Embryonic facial prominence (tissue), 1 donor: Measurements from ENCODE around the gene MIER2.

Experiments used
- DNase-seq: peaks from one replicate; pipeline ENCODE4 v3.0.0-alpha.2; 2016; ENCODE audit errors: extremely low spot score

MIER2 gene

DNA sequence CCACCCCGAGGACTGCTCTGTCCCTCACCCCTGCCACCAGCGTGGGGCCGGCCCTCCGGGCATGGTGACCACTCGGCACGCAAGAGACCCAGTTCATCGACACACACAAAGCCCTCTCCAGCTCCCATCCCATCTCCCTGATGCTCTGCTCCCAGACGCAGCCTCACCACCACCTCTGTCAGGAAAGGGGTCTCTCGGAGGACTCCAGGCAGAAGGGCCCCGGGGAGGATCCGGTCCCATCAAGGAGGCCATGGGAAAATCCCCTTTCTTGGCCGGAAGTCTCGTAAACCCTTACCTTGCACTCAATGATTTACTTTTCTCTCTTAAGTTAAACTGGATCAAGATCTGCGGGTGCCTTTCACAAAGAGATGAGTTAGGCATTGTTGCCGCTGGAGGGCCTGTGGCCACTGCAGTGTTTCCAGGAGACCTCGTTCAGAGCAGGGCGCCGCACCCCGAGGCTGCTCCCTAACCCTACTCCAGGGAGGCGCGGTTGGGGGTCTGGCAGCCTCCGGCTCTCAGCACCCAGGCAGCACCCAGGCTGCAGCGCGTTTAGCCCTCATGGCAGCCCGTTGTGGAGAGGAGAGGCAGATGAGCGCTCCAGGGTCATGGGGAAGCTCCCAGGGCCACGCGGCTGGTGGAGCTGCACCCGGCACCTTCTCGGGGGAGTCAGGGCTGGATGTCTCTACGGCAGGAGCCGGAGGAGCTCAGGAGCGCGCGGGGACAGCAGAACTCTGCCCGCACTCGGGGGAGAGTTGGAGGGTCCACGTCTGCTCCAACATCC is 33.4 kb upstream of the MIER2 start:
- DNase-seq, result no peak

DNA sequence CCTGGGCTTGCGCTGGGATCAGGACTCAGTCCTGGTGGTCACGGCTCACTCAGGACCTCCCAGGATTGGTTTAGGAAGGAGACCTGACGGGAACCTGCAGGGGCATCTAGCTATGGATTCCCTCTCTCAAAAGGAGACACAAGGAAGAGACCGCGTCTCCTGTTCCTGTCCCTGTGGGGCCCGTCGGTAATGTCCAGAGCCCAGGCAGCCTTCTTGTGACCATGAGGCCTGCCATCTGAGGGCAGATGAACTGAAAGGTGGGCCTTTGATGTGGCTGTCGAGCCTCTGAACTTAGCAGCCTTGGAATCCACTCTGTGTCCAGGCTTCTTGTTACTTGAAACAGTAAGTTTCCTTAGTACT is 31.5 kb upstream of the MIER2 start:
- DNase-seq, result no peak

DNA sequence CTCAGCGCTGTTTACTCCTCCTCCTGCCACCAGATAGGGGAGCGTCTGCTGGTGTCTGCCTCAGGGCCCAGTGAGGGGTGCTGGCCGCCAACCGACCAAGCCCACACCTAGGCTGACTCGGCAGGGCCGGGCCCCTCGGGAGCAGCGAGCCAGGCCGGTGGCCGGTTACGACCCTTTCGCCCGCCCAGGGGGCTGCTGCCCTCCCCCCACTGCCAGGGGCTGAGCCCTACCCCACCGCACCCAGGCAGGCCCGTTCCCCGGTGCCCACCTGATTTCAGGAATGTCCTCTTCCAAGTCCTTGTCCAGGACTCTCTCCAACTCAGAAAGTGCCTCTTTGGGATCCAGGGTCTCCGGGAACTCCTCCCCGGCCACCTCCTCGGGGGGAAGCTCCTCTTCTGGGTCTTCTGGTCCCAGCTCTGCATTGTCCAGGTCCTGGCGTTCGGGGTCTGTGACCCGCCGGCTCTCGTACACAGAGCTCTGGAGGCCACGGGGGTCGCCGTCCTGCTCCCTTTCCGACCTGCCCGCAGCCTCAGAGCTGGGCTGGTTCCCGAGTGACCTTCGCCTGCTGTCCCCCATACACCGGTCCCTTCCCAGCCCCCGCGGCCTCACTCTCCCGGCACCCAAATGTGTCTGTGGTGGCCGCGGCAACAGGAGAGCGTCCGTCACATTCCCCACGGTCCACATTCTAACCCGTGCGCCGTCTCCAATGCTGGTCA is 31.0 kb upstream of the MIER2 start:
- no peak for DNase-seq

DNA sequence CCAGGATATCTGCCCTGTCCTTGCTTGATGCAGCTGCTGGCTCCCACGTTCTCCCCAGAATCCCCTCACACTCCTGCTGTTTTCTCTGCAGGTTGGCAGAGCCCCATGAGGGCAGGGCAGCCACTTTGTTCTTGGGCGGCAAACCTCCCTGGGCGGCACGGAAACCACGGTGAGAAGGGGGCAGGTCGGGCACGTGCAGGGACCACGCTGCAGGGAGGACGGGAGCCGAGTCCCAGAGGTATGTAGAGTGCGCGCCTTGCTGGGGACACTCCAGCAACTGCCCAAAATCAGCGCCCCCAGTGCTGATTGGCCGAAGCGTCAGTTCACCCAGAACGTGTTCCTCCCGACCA is 30.3 kb upstream of the MIER2 start:
- DNase-seq, result no peak

DNA sequence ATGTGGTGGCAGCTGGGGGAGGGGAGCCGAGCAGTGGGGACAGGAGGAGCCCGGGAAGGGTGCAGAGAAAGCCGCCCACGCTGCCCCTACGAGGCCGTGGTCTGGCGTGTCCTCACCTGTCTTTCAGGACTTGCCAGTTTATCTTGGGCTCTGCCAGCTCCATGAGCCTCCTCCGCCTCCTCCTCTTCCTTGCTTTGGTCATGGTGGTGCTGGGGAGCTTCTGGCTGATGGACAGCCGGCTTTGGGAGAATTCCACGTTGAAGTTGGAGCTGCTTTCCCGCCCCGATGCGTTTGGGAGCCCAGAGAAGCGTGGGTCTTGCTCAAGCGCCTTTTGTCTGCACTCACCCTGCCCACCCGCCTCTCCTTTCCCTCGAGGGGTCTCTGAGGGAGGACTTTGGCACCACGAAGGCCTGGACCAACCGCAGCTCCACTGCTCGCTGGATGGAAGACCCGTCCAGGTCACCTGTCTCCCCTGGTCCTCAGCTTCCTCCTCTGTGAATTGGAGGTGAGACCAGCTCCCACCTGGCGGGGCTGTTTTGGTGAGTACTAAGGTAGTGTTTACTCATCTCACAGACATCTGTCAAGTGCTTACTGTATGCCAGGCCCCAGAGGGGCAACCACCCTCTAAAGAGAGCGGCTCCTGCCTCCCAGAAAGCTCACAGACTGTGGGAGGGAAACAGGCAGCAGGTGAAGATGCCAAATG is 29.7 kb upstream of the MIER2 start:
- DNase-seq, result no peak

DNA sequence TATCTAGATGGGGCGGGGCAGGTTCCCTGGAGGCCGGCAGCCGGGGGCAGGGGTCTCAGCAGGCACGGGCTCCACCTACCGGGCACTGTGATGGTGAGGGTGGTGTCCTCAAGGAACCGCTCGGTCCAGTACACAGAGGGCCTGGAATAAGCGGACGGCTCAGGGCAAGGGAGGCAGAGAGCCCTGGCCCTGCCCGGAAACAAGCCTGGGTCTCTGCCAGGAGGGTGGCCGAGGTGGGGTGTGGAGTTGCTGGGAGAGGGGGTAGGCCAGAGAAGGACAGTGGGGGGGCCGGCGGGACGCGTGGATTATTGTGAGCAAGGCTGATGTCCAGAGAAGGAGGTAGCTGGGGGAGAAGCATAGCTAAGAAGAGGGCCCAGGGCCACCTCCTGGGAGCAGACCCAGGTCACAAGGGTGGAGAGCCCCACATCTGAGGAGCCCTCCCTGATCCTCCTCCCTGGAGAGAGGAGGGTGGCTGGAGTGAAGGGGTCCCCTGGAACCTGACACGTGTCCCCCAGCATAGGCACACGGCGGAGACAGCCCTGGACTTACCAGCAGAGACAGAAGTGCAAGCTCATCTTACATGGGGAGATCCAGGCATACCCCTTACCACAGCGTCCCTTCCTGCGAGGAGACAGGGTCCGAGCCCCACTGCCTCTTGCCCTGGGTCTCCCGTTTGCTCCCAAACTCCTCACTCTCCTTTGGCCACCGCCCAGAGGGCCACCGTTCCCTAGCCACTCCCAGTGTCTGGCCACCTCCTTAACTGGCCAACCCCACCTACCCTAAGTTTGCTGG is 29.0 kb upstream of the MIER2 start:
- DNase-seq, result no peak

DNA sequence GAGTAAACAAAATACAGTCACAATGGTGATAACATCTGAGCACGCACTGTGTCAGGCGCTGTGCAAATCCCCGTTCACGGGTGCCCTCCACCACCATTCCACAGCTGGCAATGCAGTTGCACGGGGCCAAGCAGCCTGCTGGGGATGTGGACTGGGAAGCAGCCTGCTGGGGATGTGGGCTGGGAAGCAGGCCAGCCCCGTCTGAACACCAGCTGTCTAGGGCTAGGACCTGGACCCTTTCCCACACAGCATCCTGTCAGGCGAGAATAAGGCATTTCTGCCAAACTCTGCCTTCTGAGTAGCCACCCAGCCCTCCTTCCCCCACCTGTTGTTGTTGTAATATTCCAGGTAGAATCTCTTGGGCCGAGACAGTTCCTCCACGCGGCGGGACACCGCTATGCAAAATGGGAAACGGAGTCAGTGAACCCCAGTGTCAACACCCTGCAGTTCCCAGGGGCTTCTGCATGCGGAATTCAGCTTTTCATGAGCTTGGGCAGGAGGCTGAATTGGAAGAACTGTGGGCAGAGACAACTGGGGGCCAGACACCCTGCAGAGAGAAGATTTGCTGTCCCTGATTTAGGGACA is 27.8 kb upstream of the MIER2 start:
- no peak for DNase-seq

DNA sequence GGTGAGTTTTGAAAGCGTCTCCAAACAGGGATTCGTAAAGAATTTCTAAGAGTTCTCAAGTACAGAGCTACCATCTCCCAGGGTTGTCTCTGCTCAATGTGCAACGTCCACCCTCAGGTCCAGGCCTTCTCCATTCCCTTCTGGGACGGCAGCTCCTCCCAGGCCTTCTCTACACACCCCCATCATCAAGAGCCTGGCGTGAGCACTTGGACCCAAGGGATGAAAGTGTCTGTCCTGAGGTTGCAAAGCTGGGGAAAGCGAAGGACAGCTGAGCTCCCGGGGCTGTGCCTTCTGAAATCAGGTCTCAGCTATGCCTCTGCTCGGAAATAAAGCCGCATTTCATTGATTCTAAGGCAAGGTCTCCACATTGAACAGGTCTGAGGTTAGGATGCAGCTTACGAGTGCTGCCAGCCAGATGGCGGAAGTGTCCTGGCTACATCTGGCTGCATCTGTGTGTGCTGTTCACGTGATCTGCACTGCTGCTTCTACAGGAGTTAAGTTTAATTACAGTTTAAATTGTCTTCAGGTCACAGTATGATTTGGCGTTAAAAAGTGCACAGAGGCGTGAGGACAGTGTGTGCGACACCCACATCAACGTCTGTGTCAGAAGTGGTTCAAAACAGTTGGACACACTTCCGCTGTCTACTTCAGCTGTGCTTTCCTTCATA is 27.0 kb upstream of the MIER2 start:
- DNase-seq, result no peak

DNA sequence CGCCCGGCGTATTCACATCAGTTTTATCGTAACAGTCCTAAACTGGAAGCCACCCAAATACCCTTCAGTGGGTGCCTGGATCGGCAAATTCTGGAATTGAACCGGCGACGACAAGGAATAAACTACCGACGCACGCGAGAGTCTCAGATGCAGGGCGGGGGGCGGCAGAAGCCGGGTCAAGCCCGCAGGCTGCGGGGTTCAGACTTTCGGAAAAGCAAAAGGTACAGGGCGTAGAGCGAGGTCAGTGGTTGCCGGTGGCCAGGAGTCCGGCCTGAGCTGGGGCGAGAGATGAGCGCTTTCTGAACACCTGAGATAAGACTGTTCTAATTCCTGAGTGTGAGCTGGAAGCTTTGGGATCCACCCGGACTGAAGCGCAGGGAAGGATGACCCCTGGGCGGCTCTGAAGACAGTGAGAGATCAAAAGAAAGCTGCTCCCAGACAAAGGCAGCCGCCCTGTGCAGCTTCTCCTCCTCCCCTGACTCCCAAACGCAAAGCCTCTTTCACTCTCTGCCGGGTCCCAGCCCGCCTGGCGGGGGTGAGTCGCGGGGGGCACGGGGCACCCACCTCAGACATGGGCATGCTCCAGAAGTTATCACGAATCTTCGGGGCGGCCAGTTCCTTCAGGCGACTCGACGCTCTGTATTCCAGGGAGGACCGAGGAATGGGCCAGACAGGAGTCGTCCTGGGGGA is 26.2 kb upstream of the MIER2 start:
- DNase-seq, result no peak

DNA sequence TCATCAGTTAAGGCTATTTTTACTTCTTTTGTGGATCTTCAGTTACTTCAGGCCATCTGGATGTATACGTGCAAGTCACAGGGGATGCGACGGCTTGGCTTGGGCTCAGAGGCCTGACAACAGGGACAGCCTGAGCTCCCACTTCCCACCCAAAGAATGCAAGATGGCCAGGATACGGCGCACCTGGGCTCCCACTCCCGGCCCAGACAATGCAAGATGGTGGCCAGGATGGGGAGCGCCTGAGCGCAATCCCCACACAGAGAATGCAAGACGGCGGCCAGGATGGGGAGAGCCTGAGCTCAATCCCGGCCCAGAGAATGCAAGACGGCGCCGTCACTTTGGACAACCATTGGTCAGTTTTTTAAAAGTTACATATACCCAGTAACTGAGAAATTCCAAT is 25.3 kb upstream of the MIER2 start:
- DNase-seq, result no peak

DNA sequence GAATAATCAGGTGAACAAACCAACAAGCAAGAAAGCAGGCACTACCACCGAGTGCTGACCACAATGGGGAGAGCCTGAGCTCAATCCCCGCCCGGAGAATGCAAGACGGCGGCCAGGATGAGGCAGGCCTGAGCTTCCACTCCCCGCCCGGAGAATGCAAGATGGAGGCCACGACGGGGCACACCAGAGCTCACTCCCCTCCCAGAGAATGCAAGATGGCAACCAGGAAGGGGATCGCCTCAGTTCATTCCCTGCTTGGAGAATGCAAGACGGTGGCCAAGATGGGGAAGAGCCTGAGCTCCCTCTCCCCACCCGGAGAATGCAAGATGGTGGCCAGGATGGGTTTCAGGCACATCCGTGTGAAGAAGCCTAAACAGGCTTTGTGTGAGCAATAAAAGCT is 24.7 kb upstream of the MIER2 start:
- no peak for DNase-seq

DNA sequence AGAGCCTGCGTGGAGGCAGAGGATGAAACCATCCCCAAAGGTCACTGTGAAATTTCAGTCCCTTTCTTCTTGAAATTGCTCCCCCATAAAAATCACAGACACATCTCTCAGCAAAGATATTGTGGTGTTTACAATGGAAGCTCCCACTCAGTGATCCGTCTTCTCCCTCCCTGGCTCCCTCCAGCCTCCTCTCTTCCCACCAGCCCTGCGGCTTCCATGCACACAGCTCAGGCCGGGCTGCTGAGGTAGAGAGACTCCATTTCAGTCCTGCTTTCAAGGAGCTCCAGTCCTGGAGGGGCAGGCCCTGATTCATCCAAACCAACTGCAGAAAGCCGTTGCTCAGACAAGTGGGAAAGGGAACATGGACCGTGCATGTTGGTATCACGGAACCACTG is 24.0 kb upstream of the MIER2 start:
- DNase-seq, result no peak

DNA sequence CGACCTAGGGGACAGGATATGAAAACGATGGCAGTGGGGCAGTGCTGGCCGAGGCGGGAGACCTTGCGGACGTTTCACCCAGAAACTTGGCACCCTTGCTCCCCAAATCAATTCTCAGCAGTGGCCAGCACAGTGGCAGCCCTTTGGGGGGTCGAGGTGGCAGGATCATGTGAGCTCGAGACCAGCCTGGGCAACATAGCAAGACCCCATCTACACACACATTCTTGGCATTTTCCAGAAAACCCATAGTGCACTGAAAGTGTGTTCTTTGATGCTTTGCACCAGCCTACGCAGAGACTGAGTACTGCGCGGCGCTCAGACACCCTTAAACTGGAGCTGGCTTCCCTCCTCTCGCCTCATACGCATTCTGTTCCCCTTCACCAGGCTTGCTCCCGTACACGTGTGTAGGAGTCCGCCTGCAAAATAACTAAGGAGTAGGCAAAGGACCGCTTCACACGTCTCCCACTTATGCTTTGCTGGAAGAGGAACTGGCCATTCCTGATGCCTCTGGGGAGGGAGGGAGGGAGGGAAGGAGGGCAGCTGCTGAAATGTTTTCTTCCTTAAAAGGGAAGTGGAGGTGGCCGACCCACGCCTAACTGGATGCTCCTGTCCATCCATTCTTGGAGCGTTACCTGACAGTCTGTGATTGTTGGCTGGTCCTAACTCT is 23.5 kb upstream of the MIER2 start:
- no peak for DNase-seq

DNA sequence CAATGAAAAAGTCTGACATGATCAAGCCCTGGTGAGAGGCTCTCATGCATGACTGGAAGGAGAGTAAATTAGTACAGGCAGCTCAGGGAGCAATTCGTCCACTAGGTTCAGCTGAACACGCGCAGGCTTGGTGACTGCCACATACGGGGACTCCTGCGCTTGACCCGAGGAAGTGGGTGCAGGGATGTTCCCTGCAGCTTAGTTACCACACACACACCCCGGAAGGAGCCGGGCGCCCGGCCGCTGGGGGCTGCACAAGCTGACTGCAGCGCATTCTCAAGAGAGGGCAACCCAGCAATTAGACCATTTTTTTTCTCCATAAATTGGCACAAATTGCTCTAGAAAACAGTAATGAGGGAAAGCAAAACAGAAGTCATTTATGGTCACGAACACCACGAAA is 23.0 kb upstream of the MIER2 start:
- no peak for DNase-seq

DNA sequence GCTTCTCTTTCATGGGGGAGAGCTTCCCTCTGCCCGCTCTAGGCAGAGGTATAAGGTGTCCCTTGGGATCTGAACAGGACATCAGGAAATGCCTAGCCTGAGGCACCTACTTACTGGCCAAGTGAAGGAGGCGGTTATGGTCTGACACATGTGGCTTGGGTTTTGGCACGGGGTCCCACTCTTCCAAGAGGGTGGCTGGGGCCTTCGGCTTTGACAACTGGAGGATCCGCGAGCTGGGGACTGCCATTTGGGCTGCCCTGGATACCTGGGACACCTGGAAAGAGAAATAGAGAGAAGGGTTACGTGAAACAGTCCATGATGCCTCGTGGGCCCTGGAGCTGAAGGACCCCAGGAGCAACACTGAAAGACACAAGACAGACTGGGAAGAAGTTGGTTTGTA is 22.4 kb upstream of the MIER2 start:
- no peak for DNase-seq

DNA sequence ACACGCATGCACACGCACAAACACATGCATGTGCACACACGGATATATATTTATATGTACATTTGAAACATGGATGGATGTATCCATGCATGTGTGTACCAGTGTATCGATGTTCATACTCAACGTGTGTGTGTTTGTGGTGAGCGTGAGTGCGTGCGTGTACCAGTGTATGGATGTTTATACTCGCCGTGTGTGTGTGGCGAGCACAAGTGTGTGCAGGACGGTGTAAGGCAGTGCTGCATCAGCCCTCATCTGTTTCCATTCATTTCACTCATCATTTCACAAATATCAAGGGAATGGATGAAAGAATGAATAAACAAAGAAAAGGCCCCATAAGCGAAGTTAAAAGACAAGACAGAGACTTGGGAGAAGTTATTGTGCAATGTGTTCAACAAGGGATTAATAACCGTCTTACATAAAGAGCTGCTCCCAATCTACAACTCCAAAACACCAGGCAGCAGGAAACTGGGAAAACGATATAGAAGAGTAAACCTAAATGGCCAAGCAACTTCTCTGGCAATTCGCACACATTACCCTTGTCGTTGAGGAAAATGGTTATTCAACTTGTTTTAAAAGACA is 21.7 kb upstream of the MIER2 start:
- no peak for DNase-seq

DNA sequence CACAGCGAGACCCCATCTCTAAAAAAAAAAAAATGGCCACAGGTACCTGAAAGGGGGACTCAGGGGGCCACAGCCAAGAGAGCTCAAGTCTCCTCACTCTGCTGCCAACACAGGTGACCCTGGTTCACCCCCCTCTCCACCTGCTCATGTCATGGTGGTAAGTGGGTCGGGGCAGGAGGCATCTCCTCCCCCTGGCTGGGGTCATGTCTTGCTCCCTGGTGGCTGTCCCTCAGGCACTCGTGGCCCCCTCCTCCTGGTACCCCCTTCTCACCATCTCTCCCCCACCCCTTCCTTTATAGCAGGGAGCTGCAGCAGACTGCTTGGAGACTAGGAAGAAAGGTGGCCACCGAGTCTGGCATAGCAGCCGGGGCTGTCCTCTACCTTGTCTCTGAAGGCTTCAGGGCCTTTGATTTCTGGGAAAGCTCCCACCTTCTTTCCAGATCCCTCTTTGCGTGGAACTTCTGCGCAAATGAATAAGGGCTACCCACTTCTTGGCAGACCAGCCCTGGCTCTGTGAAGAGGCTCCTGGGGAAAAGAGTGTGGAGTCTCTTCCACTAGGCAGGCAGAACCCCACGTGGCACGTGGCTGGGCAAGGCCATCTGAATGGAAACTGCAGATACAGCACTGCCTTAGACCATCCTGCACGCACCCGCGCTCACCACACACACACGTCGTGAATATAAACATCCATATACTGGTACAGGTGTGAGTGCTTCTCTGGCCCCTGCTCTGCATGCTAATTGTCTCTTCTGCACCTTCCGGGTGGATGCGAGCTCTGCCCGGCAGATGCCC is 20.1 kb upstream of the MIER2 start:
- DNase-seq, result no peak

DNA sequence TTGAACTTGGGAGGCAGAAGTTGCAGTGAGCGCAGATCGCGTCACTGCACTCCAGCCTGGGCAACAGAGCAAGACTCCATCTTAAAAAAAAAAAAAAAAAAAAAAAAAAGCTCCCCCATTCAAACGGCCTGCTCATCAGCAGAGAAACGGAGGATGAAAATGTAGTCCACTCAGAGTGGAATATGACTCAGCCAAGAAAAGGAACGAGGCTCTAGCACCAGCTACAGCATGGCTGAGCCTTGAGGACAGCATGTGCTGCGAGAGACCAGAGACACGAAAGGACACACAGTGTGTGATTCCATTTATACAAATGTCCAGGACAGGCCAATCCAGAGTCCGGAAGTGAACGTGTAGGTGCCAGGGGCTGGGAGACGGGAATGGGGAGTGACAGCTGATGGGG is 18.1 kb upstream of the MIER2 start:
- DNase-seq, result no peak

DNA sequence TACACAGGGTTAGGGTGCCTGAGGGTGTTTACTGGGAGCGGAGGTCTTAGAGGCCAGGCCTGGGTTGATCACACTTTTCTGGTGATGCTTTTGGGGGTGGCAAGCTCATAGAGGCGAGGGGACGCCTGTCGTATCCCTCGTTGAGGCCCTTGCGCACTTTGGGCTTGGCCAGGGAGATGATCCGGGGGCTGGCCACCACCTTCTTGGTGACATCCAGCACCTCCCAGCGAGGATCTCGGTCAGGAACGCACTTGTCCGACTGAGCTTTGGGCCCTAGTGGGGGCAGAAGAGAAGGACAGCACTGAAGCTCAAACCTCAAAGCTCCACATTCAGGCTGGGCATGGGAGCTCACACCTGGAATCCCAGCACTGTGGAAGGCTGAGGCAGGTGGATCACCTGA is 17.6 kb upstream of the MIER2 start:
- no peak for DNase-seq
